ENCODE data around the gene SFRP5. TPM values are rescaled to one million over a fixed set of nuclear protein-coding genes. Genes with fewer than 3 reads are reported as not detected.

The SFRP5 gene
- total and polyA plus RNA-seq, 2 of the 4 experiments (the other 2 are of a cell fraction) = not detected

DNA sequence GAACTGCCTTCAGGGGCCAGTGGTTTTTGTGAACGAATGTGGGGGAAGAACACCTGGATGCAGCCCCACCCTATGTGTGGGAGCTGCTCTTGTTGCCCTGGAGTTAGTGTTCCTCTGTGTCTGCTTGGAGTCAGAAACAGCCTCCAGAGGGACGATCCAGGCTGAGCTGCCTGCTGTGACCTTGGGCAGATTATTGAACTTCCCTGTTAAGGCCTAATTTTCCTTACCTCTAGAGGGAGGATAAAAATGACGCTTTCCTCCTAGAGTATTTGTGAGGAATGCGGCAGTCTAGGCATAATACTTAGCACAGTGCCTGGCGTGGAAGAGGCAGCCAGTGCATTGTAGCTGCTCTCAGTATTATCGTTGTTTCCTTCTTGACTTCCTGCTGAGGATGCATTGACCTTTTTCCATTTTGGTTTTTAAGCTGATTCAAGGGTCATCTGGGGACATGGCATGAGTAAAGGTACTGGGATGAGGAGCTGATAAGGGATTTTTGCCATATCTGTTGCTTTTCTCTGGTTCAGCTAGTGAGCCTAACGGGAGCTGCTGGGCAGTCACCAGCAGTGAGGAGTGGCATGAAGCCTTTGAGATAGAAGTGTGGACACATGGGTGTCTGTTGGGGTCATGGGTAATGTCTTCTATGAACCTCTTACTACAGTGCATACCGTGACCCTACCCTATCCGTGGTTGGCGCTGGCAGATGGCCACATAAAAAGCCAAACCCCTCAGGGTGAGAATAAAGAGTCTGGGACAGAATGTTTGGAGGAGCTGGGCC, 28.4 kb downstream of the SFRP5 start:
- dilution Hi-C loops (cut with HindIII; ENCODE audit: low sequenced_read_pairs, unreplicated experiment) = no loop called here
- intact Hi-C loops (cut with micrococcal nuclease) = no loop called here
- no peak overlapping the region for H4K5ac ChIP-seq (ENCODE audit: low read depth, low read length)

More for the DNA sequence above, 28.4 kb downstream of the SFRP5 start:
- Histone ChIP-seq H3K23ac (ENCODE audit: low read depth, low read length) (no peak overlapping the region), H4K91ac (ENCODE audit: insufficient read depth, low read depth, low read length) (no peak overlapping the region), H3K27ac (ENCODE audit: insufficient read depth, low read length) (no peak overlapping the region), H3K14ac (replicated peaks; ENCODE audit: low read depth, low read length) (no peak overlapping the region), H3K4me1 (ENCODE audit: control insufficient read depth, insufficient read depth, low read length) (peaks cover 6% of the 10 kb centered on the region), H3K79me1 (ENCODE audit: low read depth in 1 of 2, low read length in 2 of 2) (peaks cover 31 to 57% of the 10 kb centered on the region in 2 experiments), H3K9me1 (ENCODE audit: insufficient read depth, low read length) (peaks cover 11% of the 10 kb centered on the region; the same call in 1 of the 2 replicates), H3K36me3 (ENCODE audit: control insufficient read depth, insufficient read depth, low read length) (peaks cover 41% of the 10 kb centered on the region), H2BK15ac (ENCODE audit: low read depth, low read length) (no peak overlapping the region), H2AK9ac (replicated peaks; ENCODE audit: low read depth, low read length, poor library complexity) (no peak overlapping the region), H3K9me3 (ENCODE audit: control insufficient read depth, insufficient read depth, low read length) (no peaks in the 10 kb centered on the region), H2BK20ac (ENCODE audit: low read depth, low read length) (no peak overlapping the region), H4K8ac (ENCODE audit: low read depth in 2 of 2, low read length in 2 of 2) (no peak overlapping the region), H3K56ac (ENCODE audit: extremely low read depth, insufficient read depth, low read length) (no peak overlapping the region), H3K18ac (ENCODE audit: low read depth, low read length) (no peak overlapping the region), H3K4me2 (ENCODE audit: low read depth, low read length) (no peak overlapping the region), H2BK5ac (ENCODE audit: low read depth, low read length, poor library complexity, severe bottlenecking) (no peak overlapping the region), H2BK120ac (ENCODE audit: low read depth, low read length) (no peak overlapping the region), H4K20me1 (ENCODE audit: insufficient read depth, low read length) (peaks cover 18% of the 10 kb centered on the region), H3K4me3 (ENCODE audit: insufficient read depth, low read depth, low read length) (no peak overlapping the region), H3K9ac (ENCODE audit: low read depth, low read length) (no peak overlapping the region), H2AK5ac (ENCODE audit: low read depth, low read length) (no peak overlapping the region), H3K27me3 (ENCODE audit: control insufficient read depth, insufficient read depth, low read length) (no peaks in the 10 kb centered on the region), H3K4ac (ENCODE audit: low read depth, low read length) (no peak overlapping the region), H2AFZ (replicated peaks; ENCODE audit: low read length, poor library complexity) (no peak overlapping the region)
- ChIA-PET POLR2A (ENCODE audit: unreplicated experiment) (interaction anchor here (0.8 kb wide), 1 partner anchor 56 kb away, joined by 3 read pairs; the partner anchor contains the start of gene AVPI1), CTCF (interaction anchor here (0.6 kb wide), 1 partner anchor 15 kb away, joined by 5 read pairs; no protein-coding TSS in a partner anchor)
- BruUV-seq (replicated peaks) = no TSS peak
- WGBS, 2 experiments (ENCODE audit: extremely low coverage in 2 of 2, insufficient read length in 1 of 2) = 100% methylated on average over 2 of the region's 10 CpGs; no CpG with 5 or more reads in 1 of the 2 experiments
- TF ChIP-seq CHD1 (IDR thresholded peaks at IDR 0.05; ENCODE audit: low read depth, low read length) = no peak
- TF ChIP-seq RFX5 (IDR thresholded peaks at IDR 0.05; ENCODE audit: low read depth, low read length) = no peak
- no peak for TF ChIP-seq CEBPB (IDR thresholded peaks at IDR 0.05; ENCODE audit: low read depth, low read length)
- TF ChIP-seq, protein P1, sequence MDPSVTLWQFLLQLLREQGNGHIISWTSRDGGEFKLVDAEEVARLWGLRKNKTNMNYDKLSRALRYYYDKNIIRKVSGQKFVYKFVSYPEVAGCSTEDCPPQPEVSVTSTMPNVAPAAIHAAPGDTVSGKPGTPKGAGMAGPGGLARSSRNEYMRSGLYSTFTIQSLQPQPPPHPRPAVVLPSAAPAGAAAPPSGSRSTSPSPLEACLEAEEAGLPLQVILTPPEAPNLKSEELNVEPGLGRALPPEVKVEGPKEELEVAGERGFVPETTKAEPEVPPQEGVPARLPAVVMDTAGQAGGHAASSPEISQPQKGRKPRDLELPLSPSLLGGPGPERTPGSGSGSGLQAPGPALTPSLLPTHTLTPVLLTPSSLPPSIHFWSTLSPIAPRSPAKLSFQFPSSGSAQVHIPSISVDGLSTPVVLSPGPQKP (IDR thresholded peaks at IDR 0.05; ENCODE audit: borderline replicate concordance, low read depth, low read length) = no peak
- TF ChIP-seq SMC3 (IDR thresholded peaks at IDR 0.05; ENCODE audit: low read depth, low read length) = no peak
- no peak for TF ChIP-seq FOS (IDR thresholded peaks at IDR 0.05; ENCODE audit: low read depth, low read length)
- no peak for TF ChIP-seq RAD21 (IDR thresholded peaks at IDR 0.05; ENCODE audit: low read length)
- TF ChIP-seq NFE2L2 (IDR thresholded peaks at IDR 0.05; ENCODE audit: low read depth, low read length) = no peak
- no peak for TF ChIP-seq POLR2A (IDR thresholded peaks at IDR 0.05; ENCODE audit: low read depth, low read length)
- no peak for TF ChIP-seq MAFK (IDR thresholded peaks at IDR 0.05; ENCODE audit: low read depth, low read length)
- DNase-seq = no peak
- in situ Hi-C loops (cut with MboI; ENCODE audit: low sequenced_read_pairs) = no loop called here
- ATAC-seq (ENCODE audit: low read depth) = no peak

Measured in IMR-90 (cell line).